Transverse colon (tissue), 4 donors: ENCODE measurements around the gene SLC39A8. TPM values are rescaled to one million over a fixed set of nuclear protein-coding genes. Genes with fewer than 3 reads are reported as not detected.

Experiments used
- DNase-seq: peaks from one replicate; pipeline ENCODE4 v3.0.0-alpha.2; 2019
- H3K27ac ChIP-seq, 4 donors: fragments of 200-600 bp; sonication (generic); 2 replicates each; pipeline ENCODE4 v1.5.1; 2016 to 2018; ENCODE audit warnings: inconsistent platforms in 4 of 4
- H3K27me3 ChIP-seq: fragments of 200-600 bp; sonication (generic); 2 replicates; pipeline ENCODE4 v1.5.1; 2017; ENCODE audit warnings: inconsistent platforms
- H3K36me3 ChIP-seq, 4 donors: fragments of 200-600 bp; sonication (generic); 2 replicates each; pipeline ENCODE4 v1.5.1; 2017 to 2019; ENCODE audit warnings: inconsistent platforms in 4 of 4
- H3K4me1 ChIP-seq, 4 donors: fragments of 200-600 bp; sonication (generic); 2 replicates each; pipeline ENCODE4 v1.5.1; 2017 to 2020; ENCODE audit warnings: inconsistent platforms in 4 of 4
- H3K4me3 ChIP-seq, 4 donors: fragments of 200-600 bp; sonication (generic); 1 replicate in 1 of 4; 2 replicates in 3 of 4; pipeline versions ENCODE4 v1.5.1 to v1.6.1; 2017 to 2019; ENCODE audit warnings: inconsistent platforms in 4 of 4
- H3K9me3 ChIP-seq, 2 donors: fragments of 200-600 bp; sonication (generic); 2 replicates each; pipeline ENCODE4 v1.5.1; 2017 to 2019; ENCODE audit warnings: inconsistent platforms in 2 of 2
- CTCF ChIP-seq, 5 experiments: fragments of 200-600 bp in 3 of 5; fragments of 450-650 bp in 2 of 5; sonication (generic) in 3 of 5; IDR thresholded peaks; 1 replicate in 2 of 5; 2 replicates in 3 of 5; pipeline ENCODE4 v1.5.1; 2016 to 2017; ENCODE audit warnings: antibody characterized with exemption in 5 of 5, inconsistent platforms in 3 of 5, mild to moderate bottlenecking in 2 of 5, moderate library complexity in 1 of 5
- EP300 ChIP-seq: sonication (generic); formaldehyde crosslinking; IDR thresholded peaks from one replicate; pipeline ENCODE4 v1.6.1; 2017; ENCODE audit warnings: antibody characterized with exemption, low read depth
- POLR2A ChIP-seq: fragments of 450-650 bp; IDR thresholded peaks from one replicate; pipeline ENCODE4 v1.6.1; 2016; ENCODE audit warnings: antibody characterized with exemption, mild to moderate bottlenecking, moderate library complexity
- POLR2AphosphoS5 ChIP-seq, 3 donors: sonication (generic); formaldehyde crosslinking; IDR thresholded peaks; one replicate each; pipeline ENCODE4 v1.6.1; 2016; ENCODE audit warnings: antibody characterized with exemption in 3 of 3
- WGBS, 2 donors: methylation state at CpG; one replicate each; pipeline ENCODE4 v1.1.5; 2018; ENCODE audit warnings: low coverage in 1 of 2; 5-methylcytosine and 5-hydroxymethylcytosine counted together
- in situ Hi-C, 4 donors: fragments of 200-750 bp; cut with MboI; loops; one replicate each; pipeline versions ENCODE4 v1.15.0 to v1.15.1; 2017; ENCODE audit warnings: low sequenced_read_pairs in 3 of 4, low pct_ligation_motif_present in 1 of 4, low pct_unique_long_range_greater_than_20kb in 1 of 4
- intact Hi-C: fragments of 100-400 bp; cut with DNase I; formaldehyde crosslinking; loops from one replicate; pipeline ENCODE4 v1.15.1; 2023; ENCODE audit warnings: low total_unique reads
- total RNA-seq, 4 donors: library from RNA; depleted of rRNA; stranded (reverse); fragments of >200 nt; gene quantifications; one replicate each; pipeline ENCODE4 v1.1.0, GENCODE V29; 2016

SLC39A8 gene
- total RNA-seq, 4 donors from 2014 or later: 21.7 to 83.8 (median 42.6) TPM

GRCh38 chr4:102338405-102338804, 6.9 kb downstream of the SLC39A8 start:
- Histone ChIP-seq H3K27ac (no peak overlapping the region), H3K36me3 (no peaks in the 10 kb centered on the region), H3K27me3 (no peaks in the 10 kb centered on the region), H3K4me1 (peaks cover 0 to 17% (median 7%) of the 10 kb centered on the region in 4 donors), H3K4me3 (no peak overlapping the region), H3K9me3 (no peaks in the 10 kb centered on the region)
- intact Hi-C loops: no loop called here
- TF ChIP-seq POLR2A: no peak
- no peak for TF ChIP-seq EP300
- TF ChIP-seq POLR2AphosphoS5 (IDR thresholded peaks at IDR 0.05): no peak
- no peak for TF ChIP-seq CTCF (IDR thresholded peaks at IDR 0.05)
- no peak for DNase-seq
- WGBS, 2 donors: 96 to 97% methylated on average over 4 to 8 of the region's 8 CpGs
- in situ Hi-C loops: loop anchor here in 1 of 4 donors (25.0 kb wide), 1 partner anchor 274 kb away; no protein-coding TSS in a partner anchor

DNA sequence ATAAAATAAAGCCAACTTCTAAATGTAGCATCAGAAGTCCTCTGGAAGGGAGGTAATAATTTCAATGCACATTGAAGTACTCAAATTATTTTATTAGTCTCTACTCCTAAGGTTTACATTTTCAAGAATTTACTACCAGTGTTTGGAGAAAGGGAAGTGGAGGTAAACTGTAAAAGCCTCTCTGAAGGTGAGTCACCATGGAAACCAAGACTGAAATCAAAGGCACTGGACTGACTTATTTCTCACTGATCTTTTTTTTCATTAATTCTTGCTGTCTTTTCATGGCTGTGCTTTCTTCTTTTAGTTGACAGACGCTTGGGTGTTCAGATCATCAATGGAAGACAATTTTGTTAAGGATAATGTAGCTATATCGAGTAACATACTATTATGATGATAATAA, 9.7 kb downstream of the SLC39A8 start:
- 95 to 97% methylated on average over 2 of the region's 2 CpGs for WGBS, 2 donors
- no peak overlapping the region for H3K27ac ChIP-seq
- H3K27me3 ChIP-seq: no peaks in the 10 kb centered on the region
- TF ChIP-seq POLR2A (no peak), EP300 (no peak), CTCF (IDR thresholded peaks at IDR 0.05) (no peak), POLR2AphosphoS5 (IDR thresholded peaks at IDR 0.05) (no peak)
- H3K4me3 ChIP-seq: no peak overlapping the region
- H3K4me1 ChIP-seq: peaks cover 0 to 1% (median 0%) of the 10 kb centered on the region in 4 donors
- in situ Hi-C loops: loop anchor here in 1 of 4 donors (25.0 kb wide), 1 partner anchor 277 kb away; no protein-coding TSS in a partner anchor
- H3K9me3 ChIP-seq: no peaks in the 10 kb centered on the region
- intact Hi-C loops: no loop called here
- DNase-seq: no peak
- no peaks in the 10 kb centered on the region for H3K36me3 ChIP-seq

GRCh38 chr4:102334624-102335023, 10.7 kb downstream of the SLC39A8 start:
- no peak overlapping the region for H3K27ac ChIP-seq
- H3K36me3 ChIP-seq: no peaks in the 10 kb centered on the region
- WGBS, 2 donors: 78 to 84% methylated on average over 1 to 2 of the region's 2 CpGs
- TF ChIP-seq POLR2AphosphoS5 (IDR thresholded peaks at IDR 0.05): no peak
- no peak for TF ChIP-seq POLR2A
- TF ChIP-seq CTCF (IDR thresholded peaks at IDR 0.05): no peak
- no peak for TF ChIP-seq EP300
- intact Hi-C loops (no loop called here), in situ Hi-C loops (loop anchor here in 1 of 4 donors (25.0 kb wide), 1 partner anchor 278 kb away; no protein-coding TSS in a partner anchor)
- H3K27me3 ChIP-seq: no peaks in the 10 kb centered on the region
- no peaks in the 10 kb centered on the region for H3K9me3 ChIP-seq
- no peak overlapping the region for H3K4me3 ChIP-seq
- no peak for DNase-seq
- H3K4me1 ChIP-seq: no peaks in the 10 kb centered on the region

DNA sequence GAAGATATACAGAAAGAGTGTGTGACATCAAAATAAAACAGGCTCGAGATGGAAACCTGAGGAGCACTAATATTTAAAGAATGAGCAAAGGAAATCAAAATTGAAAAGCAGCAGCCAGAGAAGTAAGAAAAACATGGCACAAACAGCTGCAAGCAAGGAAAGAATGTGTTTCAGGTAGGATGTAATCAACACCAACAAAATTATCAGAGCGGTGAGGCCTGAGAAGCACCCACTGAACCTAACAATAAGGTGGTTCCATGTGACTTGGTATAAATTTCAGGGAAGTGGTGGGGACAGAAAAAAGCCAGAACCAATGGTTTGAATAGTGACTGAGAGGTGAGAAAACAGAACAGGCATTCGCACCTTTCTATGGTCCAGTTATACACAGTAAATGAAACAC, 11.5 kb downstream of the SLC39A8 start:
- intact Hi-C loops (no loop called here), in situ Hi-C loops (loop anchor here in 1 of 4 donors (25.0 kb wide), 1 partner anchor 279 kb away; no protein-coding TSS in a partner anchor)
- TF ChIP-seq EP300: no peak
- no peak for TF ChIP-seq CTCF (IDR thresholded peaks at IDR 0.05)
- TF ChIP-seq POLR2AphosphoS5 (IDR thresholded peaks at IDR 0.05): no peak
- no peak for TF ChIP-seq POLR2A
- H3K9me3 ChIP-seq: no peaks in the 10 kb centered on the region
- WGBS, 2 donors: 94 to 100% methylated on average over 1 to 3 of the region's 3 CpGs
- DNase-seq: no peak
- no peaks in the 10 kb centered on the region for H3K4me1 ChIP-seq
- H3K27ac ChIP-seq: no peak overlapping the region
- no peak overlapping the region for H3K4me3 ChIP-seq
- no peaks in the 10 kb centered on the region for H3K27me3 ChIP-seq
- H3K36me3 ChIP-seq: no peaks in the 10 kb centered on the region
